Mucosa of descending colon (tissue), 3 donors: ENCODE data around the gene SUSD3. TPM values are rescaled to one million over a fixed set of nuclear protein-coding genes. Genes with fewer than 3 reads are reported as not detected.

ENCODE experiments used
- ATAC-seq: fragments of 200-7000 bp; cut with Tn5 transposase; one replicate; pipeline ENCODE4 v1.9.1; 2020; ENCODE audit warnings: mild to moderate bottlenecking, moderate library complexity
- DNase-seq, 3 donors: peaks; one replicate each; pipeline ENCODE4 v3.0.0-alpha.2; 2020
- H3K36me3 ChIP-seq: fragments of 200-600 bp; one replicate; pipeline ENCODE4 v1.8.0; 2021; ENCODE audit warnings: low read depth, mild to moderate bottlenecking
- H3K4me1 ChIP-seq: fragments of 200-600 bp; one replicate; pipeline ENCODE4 v1.8.0; 2021; ENCODE audit warnings: low read depth, mild to moderate bottlenecking
- H3K4me3 ChIP-seq: fragments of 200-600 bp; one replicate; pipeline ENCODE4 v1.8.0; 2021; ENCODE audit warnings: mild to moderate bottlenecking
- H3K9me3 ChIP-seq: fragments of 200-600 bp; one replicate; pipeline ENCODE4 v1.8.0; 2021; ENCODE audit warnings: mild to moderate bottlenecking
- intact Hi-C, 2 donors: fragments of 100-400 bp; cut with DNase I in 1 of 2; cut with micrococcal nuclease in 1 of 2; formaldehyde crosslinking; loops; one replicate each; pipeline versions ENCODE4 v1.11.0 to v1.11.1; 2022; cut with DNase I, micrococcal nuclease
- total RNA-seq, 3 donors: library from RNA; stranded (reverse); fragmentation: NEBNext Ultra II Directional in 2 of 3; extraction: Animal tissue kit (Norgen Biotek cat#: 25700) in 2 of 3; gene quantifications; one replicate each; pipeline versions ENCODE4 v1.2.1 to v1.2.4, GENCODE V29; 2021 to 2023
- TF ChIP-seq, protein P1 (sequence below): fragments of 200-600 bp; IDR thresholded peaks from one replicate; pipeline ENCODE4 v1.8.0; 2022; ENCODE audit warnings: antibody characterized with exemption, mild to moderate bottlenecking
- donor health status: DM: no; HTN: no; CAD: no; lungs with moderate emphysema.
- donor health status: DM: no; HTN: no; CAD: no.
- donor health status: DM: no; HTN: yes; CAD: no.

SUSD3 gene
- total RNA-seq, 3 donors from 2014 or later, result 1.2 to 2.5 (median 1.8) TPM

DNA sequence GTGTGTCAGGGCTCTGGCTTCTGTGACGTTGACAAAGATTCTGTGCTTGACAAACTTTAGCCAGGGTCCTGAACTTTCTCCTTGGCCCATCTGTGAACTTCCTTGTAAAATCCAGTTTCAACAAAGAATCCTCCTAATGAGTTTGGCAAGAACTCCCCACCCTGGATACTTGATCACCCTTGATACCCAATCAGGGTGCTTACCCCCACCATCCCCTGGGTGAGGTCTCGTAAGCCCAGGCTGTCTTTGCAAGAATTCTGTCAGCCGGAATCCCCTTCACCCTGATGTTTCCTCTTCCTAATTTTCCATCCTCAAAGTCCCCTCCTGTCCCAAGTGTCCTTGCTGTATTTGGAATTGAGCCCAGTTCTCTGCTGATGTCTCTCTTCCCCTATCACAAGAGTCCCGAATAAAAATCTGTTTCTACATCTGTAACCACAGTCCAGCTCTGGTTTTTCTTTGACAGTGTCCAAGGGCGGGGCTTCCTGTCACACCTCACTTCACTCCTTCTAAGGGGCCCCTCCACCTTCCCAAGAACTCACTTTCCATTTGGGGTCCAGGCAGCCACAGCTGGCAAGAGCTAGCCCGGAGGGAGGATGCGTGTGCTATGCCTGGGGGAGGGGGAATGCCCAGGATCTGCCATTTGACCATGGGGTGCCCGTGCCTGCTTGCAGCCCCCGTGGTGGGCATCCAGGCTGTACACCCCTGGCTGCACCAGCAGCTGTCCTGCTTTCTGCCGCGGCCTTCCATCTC lies 34.8 kb downstream of the SUSD3 start:
- H3K4me1 ChIP-seq, result peaks cover 38% of the 10 kb centered on the region
- H3K9me3 ChIP-seq, result no peaks in the 10 kb centered on the region
- H3K4me3 ChIP-seq, result no peak overlapping the region
- H3K36me3 ChIP-seq, result no peaks in the 10 kb centered on the region
- DNase-seq (peak; percentile 37 to 66 (median 45)), ATAC-seq (no peak)
- intact Hi-C loops, result no loop called here
- TF ChIP-seq, protein P1, sequence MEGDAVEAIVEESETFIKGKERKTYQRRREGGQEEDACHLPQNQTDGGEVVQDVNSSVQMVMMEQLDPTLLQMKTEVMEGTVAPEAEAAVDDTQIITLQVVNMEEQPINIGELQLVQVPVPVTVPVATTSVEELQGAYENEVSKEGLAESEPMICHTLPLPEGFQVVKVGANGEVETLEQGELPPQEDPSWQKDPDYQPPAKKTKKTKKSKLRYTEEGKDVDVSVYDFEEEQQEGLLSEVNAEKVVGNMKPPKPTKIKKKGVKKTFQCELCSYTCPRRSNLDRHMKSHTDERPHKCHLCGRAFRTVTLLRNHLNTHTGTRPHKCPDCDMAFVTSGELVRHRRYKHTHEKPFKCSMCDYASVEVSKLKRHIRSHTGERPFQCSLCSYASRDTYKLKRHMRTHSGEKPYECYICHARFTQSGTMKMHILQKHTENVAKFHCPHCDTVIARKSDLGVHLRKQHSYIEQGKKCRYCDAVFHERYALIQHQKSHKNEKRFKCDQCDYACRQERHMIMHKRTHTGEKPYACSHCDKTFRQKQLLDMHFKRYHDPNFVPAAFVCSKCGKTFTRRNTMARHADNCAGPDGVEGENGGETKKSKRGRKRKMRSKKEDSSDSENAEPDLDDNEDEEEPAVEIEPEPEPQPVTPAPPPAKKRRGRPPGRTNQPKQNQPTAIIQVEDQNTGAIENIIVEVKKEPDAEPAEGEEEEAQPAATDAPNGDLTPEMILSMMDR, result no peak

DNA sequence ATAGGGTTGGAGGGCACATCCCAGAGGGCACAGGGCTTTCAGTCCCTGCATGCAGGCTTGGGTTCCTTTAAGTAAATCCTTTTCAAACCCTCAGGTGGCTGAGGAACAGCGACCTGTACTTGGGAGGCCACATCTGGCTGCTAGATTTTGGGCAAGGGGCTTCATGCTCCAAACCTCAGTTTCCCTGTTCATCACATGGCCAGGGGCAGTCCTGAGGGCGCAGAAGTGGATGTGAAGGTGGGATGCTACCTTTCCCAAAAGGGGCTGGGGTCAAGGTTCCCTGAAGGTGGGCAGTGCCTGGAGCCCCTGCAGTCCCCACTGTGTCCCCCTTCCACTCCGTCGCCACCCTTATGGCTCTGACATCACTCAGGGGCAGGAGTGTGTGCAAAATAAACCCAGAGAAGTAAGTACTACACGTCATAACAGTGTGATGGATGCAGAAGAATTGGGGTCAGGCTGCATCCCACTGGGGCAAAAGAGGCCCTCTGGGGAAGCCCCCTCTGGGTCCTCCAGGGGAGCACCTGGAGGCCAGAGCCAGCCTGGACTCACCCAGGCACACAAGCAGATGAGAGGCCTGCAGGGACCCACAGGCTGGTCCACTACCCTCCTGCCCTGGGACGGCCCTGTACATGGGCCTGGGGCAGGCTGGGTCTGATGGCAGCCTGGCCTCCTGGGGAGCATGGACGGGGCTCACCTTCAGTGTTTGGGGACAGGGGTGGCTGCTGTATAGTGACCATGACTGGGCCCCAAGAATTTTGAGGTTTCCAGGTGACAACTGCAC lies 35.6 kb downstream of the SUSD3 start:
- no peak overlapping the region for H3K4me3 ChIP-seq
- DNase-seq (peak in 2 of 3 donors; percentile 50 to 69), ATAC-seq (no peak)
- H3K36me3 ChIP-seq, result no peaks in the 10 kb centered on the region
- peaks cover 44% of the 10 kb centered on the region for H3K4me1 ChIP-seq
- intact Hi-C loops, result no loop called here
- no peaks in the 10 kb centered on the region for H3K9me3 ChIP-seq
- TF ChIP-seq, protein P1, result no peak

DNA sequence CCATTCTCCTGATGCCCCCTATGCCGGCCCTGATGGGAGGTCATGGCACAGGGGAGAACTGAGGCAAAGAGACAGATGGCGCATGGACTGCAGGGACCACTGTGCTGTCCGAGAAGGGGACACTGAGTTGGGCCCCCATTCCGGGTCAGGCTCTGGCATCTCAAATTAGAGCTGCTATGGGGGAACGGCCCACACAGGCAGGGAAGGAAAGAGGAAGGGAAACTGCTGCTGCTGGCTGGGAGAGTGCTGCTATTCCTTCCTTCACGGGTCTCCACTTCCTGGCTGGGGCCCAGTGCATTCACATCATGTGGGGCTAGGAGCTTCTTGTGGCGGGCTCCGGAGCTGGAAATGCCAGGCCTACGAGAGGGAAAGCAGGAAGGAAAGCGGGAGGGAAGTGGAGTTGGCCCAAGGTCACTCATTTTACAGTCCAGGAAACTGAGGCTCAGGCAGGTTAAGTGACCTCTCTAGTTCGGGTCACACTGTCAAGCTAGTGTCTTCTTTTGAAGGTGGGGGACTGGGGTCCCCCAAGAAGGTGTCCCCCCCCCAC lies 36.2 kb downstream of the SUSD3 start:
- Histone ChIP-seq H3K4me1 (peaks cover 50% of the 10 kb centered on the region), H3K9me3 (no peaks in the 10 kb centered on the region), H3K4me3 (no peak overlapping the region), H3K36me3 (no peaks in the 10 kb centered on the region)
- TF ChIP-seq, protein P1, result no peak
- peak; percentile 64 to 83 (median 73) for DNase-seq
- intact Hi-C loops, result no loop called here
- ATAC-seq, result no peak

DNA sequence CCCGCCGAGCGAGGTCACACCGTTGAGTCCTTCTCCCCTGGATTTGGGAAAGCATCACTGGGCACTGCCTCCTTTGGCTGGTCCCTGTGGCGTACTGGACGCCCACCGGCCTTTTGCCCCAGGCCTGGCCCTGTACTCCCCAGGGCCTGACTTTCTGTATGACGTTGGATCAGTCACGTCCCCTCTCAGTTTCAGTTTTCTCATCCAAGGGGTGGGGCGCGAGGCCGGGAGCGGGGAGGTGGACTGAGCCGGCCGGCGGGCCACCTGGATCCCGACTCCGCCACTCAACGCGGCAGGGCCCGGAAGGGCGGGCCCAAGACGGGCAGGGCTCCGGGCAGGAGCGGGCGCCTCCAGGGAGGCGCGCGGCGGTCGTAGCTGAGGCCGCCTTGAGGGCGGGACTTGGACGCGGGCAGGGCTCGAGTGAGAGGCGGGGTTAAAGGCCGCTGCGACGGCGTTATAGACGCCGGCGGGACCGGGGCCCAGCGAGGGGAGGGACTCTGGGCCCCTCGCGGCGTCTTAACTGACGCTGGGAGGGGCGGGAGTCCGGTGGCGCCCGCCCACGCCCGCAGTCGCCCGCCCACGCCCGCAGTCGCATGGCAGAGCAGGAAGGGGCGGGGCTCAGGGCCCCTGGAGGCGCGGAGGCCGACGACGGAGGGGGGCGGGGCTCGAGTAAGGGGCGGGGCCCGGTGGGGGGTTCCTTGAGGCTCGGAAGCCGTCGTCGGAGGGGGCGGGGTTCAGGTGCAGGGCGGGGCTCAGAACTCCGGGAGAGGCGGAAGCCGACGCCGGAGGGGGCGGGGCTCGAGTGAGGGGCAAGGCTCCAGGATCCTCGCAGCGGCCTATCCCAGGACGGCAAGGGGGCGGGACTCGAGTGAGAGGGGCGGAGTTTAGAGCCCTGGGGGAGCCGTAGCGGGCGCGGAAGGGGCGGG lies 37.0 kb downstream of the SUSD3 start:
- ATAC-seq, result peak; percentile 81
- no peaks in the 10 kb centered on the region for H3K9me3 ChIP-seq
- TF ChIP-seq, protein P1, result no peak
- peaks cover 50% of the 10 kb centered on the region for H3K4me1 ChIP-seq
- DNase-seq, result peak; percentile 100
- peak overlapping the region; percentile 84 for H3K4me3 ChIP-seq
- intact Hi-C loops, result no loop called here
- no peaks in the 10 kb centered on the region for H3K36me3 ChIP-seq

DNA sequence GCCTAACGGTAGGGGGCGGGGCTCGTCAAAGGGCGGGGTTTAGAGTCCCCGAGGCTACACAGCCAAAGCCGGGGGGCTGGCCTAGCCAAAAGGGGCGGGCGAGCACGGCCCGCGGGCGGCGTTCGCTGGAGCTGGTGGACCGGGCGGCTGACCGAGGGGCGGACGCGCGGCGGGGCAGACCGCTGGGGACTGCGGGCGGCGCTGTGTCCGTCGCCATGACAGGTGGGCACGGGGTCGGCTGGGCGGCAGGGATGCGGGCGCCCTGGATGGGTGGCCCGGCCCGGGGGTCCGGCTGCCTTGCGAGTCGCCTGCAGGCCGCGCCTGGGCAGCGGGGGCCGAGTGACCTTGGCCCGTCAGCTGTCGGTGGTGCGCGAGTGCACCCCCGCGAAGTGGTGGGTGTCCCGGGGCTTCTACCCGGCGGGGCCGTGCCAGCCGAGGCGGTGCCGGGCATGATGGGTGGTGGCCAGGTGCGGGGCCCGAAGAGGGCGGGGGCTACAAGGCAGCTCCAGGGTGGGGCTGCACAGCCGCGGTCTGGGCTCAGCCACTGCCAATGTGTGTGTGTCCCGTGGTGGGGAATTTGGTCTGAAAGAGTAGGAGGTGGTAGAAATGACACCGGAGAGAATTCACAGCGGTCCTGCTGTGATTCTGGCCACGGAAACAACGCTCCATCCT lies 37.8 kb downstream of the SUSD3 start, which contains the start of gene CARD19:
Gene CARD19 (plus strand): TSS at position 87 of the 672 bp plus-strand sequence. CDS start 129 bp downstream, at position 216.
- DNase-seq (peak; percentile 78 to 90 (median 88)), ATAC-seq (peak; percentile 41)
- Histone ChIP-seq H3K36me3 (no peaks in the 10 kb centered on the region), H3K4me1 (peaks cover 50% of the 10 kb centered on the region), H3K4me3 (peak within 1 kb of the TSS; percentile 84), H3K9me3 (no peaks in the 10 kb centered on the region)
- intact Hi-C loops, result no loop called here
- TF ChIP-seq, protein P1, result no peak
